DND-41 (cell line): ENCODE results near the gene RUNX2.

Experiments
- EZH2 ChIP-seq: IDR thresholded peaks from 3 replicates; pipeline ENCODE4 v1.6.1; 2012; ENCODE audit warnings: borderline replicate concordance, low read depth, mild to moderate bottlenecking, moderate library complexity, low read length, inconsistent platforms; ENCODE audit not compliant: severe bottlenecking
- TF ChIP-seq, protein P1 (sequence below): IDR thresholded peaks from 2 replicates; pipeline ENCODE4 v1.5.1; 2012; ENCODE audit warnings: borderline replicate concordance, low read length, moderate library complexity, mild to moderate bottlenecking; ENCODE audit not compliant: poor library complexity, severe bottlenecking; ENCODE audit errors: extremely low read depth

DNA sequence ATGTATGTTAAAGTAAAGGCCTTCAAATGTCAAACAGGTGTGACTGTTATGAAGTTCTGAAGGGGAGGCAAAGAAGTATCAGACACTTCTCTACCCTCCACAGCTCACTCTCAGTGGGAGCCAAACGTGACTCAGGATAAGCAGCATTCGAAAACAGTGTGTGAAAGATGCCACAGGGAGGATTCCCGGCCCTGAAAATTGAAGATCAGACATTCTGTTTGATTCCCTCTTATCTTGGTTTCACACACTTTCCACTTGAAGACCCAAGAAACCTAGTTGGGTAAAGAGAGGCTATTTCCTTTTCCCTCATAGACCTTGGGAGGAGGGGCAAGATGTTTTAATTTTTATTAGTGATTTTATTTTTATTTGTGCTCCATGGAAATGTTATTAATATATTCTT, 213.8 kb downstream of the RUNX2 start:
- TF ChIP-seq, protein P1, sequence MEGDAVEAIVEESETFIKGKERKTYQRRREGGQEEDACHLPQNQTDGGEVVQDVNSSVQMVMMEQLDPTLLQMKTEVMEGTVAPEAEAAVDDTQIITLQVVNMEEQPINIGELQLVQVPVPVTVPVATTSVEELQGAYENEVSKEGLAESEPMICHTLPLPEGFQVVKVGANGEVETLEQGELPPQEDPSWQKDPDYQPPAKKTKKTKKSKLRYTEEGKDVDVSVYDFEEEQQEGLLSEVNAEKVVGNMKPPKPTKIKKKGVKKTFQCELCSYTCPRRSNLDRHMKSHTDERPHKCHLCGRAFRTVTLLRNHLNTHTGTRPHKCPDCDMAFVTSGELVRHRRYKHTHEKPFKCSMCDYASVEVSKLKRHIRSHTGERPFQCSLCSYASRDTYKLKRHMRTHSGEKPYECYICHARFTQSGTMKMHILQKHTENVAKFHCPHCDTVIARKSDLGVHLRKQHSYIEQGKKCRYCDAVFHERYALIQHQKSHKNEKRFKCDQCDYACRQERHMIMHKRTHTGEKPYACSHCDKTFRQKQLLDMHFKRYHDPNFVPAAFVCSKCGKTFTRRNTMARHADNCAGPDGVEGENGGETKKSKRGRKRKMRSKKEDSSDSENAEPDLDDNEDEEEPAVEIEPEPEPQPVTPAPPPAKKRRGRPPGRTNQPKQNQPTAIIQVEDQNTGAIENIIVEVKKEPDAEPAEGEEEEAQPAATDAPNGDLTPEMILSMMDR = no peak
- no peak for TF ChIP-seq EZH2
